RPMI8226 (cell line): Measurements from ENCODE around the gene PACRGL.

Experiments
- DNase-seq: peaks from one replicate; pipeline ENCODE4 v3.0.0-alpha.2; 2015

Gene PACRGL

DNA sequence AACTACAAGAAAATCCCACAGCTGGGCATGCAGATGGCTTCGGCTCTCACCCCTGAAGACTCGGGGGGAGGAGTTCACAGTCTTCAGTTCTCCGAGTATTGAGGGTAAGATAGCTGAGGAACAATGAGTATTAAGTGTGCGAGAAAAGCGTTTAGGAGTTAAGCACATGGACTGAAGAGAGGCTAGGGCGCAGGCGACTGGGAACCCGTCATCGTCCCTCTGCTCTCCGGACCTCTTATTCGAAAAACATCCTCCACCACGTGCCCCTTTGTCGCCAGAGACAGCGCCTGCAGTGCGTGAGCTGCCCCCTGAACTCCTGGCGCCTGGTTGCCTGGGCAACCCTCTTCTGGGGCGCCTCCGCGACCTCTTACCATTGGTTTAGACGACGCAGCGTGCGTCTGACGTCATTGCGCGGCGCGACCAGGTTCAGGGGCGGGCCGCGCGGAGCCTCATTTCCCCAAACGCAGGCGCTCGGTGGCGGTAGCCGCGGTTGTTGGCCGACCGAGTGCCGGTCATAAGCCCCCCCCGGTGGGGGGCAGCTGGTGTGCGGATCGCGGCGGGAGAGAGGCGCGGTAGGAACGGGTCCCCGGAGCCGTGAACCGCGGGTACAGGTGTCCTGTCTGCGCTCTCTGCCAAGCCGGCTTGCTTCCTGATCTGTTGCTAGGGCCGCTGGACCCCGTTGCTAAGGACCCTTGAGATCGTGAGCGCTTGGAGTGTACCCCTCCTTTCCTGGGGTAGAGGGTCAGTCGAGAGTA is at the start of gene PACRGL:
PACRGL (plus strand) TSS at position 452 of the 755 bp plus-strand sequence. CDS start 4,024 bp downstream, outside the sequence.
- DNase-seq: peak; percentile 94

- no peak for DNase-seq
Observed at GRCh38 chr4:20652226-20652885, 47.9 kb upstream of the PACRGL start.

DNA sequence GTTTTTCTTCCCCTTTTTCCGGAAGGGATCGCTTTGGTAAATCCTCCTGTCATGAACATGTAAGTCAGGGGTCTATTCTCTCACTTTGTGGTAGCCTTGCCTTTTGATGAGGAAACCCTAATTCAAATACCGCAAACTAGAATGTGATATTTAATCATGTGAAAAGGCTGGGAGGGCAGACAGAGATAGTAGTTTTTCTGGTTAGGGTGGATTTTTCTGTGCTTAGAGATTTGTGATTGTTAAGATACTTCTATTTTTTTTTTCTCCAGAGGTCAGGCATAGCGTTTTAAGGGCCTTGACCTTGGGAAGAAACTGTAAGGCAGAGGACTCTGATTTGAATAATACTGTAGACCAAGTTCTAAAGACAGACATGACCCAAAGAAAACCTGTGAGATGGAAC is 41.8 kb upstream of the PACRGL start:
- no peak for DNase-seq

- no peak for DNase-seq
Observed at GRCh38 chr4:20662851-20663250, 37.4 kb upstream of the PACRGL start.

DNA sequence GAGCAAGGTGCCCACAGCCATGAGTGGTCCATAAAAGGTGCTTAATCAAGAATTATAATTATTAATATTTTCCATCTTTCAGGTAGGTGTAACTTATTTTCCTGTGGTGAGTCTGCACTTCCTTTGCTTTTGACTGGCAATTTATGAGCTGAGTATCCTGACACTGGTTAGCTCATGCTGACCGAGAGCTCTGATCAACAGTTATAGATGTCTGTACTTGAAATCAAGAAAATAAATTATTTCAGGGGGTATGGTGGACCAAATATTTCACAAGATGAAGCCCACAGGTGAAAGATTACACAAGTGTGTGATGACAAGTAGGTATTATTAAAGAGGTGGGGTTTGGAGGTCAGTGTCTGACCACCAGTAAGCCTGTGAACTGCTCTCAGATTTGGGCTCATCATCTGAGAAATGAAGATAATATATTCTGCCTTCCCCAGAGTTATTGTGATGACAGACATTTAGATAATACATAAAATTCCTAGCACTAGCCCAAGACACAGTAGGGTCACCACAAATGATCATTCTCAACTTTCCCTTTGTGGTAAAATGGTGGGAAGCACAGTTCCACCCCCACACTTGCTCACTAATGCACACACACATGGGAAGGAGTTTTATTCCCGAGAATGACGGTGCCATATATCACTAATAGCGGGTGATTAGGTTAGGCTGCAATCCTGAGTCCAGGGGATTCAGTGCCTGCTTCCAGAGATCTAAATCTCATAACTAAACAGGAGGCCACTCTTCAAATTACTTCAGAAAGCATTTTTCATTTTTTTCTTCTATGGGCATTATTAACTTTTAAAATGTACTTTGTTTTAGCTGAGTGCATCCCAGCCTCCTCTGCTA is 34.0 kb upstream of the PACRGL start:
- no peak for DNase-seq

- DNase-seq: no peak
Observed at GRCh38 chr4:20672262-20672661, 28.0 kb upstream of the PACRGL start.

- DNase-seq: no peak
Observed at GRCh38 chr4:20675786-20676185, 24.5 kb upstream of the PACRGL start.

DNA sequence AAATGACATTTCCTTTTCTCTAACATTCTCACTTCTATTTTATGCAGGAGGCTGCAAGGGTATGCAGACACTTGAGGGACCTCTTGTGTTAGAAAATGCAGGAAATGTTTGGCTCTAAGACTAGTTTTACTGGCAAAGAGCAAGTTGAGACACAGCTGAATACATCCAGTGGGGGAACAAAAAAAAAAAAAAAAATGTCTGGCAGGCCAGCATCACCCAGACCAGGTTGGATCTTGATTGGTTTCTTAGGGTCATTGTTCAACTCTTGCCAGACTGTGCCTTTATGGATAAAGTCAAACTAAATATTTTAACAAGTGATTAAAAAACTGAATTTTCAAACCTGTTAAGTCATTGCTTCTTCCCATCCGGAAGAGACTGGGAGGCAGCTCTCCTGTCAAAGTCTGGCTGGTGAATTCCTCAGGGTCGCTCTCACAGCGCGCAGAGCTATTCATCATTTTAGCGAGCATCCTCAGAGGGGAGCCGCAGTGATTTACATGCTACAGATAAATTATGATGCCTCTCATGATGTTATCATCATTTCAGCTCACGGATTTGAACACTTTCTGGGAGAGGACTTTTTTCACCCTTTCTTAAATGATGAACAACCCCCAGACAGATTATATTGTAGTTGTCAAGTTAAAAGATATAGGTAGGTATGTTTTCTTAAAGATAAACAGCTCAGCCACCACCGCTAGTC is 23.6 kb upstream of the PACRGL start:
- no peak for DNase-seq

GRCh38 chr4:20678400-20678799 is 21.9 kb upstream of the PACRGL start:
- no peak for DNase-seq

- no peak for DNase-seq
Observed at GRCh38 chr4:20679951-20680350, 20.3 kb upstream of the PACRGL start.

DNA sequence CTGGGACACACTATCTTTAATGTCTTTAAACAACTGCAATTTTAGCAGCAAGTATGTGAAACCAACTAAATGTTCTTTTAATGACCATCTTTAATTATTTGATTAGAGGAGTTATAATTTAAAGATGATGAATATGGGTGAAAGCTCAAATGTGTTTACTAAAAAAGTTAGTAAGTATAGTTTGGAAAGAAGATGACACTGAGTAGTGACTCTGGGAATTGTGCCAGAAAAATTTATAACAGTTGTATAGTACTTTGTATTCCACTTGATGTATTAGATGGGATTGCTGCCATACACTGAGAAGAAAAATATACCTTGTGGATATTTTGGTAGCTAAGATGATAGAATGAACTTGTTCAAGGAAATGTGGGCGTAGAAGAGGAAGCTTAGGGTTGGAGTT is 19.5 kb upstream of the PACRGL start:
- DNase-seq: no peak

GRCh38 chr4:20681271-20681670 is 19.0 kb upstream of the PACRGL start:
- no peak for DNase-seq

DNA sequence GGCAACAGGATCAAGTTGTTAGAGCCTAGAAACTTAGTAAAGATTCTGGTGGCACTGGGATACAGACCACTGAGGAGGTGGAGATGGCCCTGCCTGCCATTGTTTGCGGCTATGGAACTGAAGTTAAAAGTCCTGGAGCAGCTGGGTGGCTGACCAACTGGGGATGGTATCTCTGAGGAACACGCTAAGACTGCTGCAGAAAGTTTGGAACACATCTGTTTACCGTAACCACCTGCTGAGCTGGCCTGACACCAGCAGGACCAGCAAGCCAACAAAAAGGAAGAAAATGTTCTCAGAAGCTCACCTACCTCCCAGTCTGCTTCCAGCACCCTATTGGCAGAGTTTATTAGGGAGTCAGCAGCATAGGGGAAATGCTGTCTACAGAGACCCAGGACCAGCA is 17.4 kb upstream of the PACRGL start:
- DNase-seq: no peak

- DNase-seq: no peak
Observed at GRCh38 chr4:20683766-20684165, 16.5 kb upstream of the PACRGL start.

GRCh38 chr4:20684852-20685763 is 15.2 kb upstream of the PACRGL start:
- DNase-seq: peak; percentile 3

DNA sequence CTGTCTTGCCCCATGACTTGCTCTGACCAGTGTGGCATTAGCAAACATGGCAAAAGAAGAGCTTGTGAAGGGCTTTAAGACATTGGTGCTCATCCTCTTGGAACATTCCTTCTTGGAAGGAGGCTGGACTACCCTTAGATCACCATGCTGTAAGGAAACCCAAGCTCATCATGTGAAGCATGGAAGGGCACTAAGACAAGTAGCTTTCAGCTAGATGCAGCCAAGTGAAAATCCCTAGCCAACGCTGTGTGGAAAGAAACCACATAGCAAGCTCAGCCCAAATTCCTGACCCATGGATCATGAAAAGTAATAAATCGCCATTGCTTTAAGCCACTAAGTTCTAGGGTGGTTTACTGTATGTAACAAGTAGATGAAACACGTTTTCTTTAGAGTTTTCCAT is 12.4 kb upstream of the PACRGL start:
- DNase-seq: no peak

- no peak for DNase-seq
Observed at GRCh38 chr4:20696815-20697214, 3.4 kb upstream of the PACRGL start.

DNA sequence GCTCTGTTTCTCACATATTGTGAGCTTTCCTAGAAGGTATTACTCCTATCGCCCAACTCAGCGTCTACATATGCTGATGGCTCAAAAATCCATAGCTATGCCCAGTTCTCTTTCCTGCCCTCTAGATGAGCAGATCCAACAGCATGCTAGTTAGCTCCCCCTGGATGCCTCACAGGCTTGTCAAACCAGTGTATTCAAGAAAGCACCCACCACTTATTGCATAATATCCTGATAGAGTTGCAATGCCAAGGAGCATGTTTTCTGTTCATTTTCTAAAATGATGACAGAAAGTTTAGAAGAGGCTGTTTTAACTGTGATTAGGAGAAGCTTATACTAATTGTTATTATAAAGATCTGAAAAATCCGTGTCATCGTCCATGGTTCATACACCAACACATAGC is 1.9 kb upstream of the PACRGL start:
- DNase-seq: no peak

GRCh38 chr4:20698820-20699219 is 1.4 kb upstream of the PACRGL start:
- DNase-seq: no peak

- no peak for DNase-seq
Observed at GRCh38 chr4:20711335-20711734, 11.1 kb downstream of the PACRGL start.

GRCh38 chr4:20723019-20723418 is 22.8 kb downstream of the PACRGL start:
- DNase-seq: no peak

DNA sequence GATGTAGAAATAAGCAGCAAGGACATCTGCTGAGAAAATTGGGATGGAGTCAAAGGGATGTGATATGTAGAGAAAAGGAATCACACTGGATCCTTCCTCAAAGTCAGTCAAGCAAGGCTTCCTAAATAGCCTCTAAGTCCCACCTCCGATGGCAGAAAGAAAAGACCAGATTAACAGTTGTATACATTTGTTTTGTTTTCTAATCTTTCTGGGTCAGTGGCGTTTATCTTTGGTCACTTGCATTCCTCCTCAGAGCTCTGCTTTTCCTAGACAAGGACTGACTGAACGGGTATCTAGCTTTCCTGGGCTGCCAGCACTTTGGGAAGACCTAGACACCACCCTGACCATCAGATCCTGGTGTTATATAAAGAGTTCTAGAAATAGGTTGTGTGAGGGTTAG is 23.2 kb downstream of the PACRGL start:
- DNase-seq: no peak
